HL-60 (cell line): ENCODE measurements around the gene ARHGEF7.

Experiments
- GABPA ChIP-seq: IDR thresholded peaks from 2 replicates; pipeline ENCODE4 v1.6.1; 2012; ENCODE audit warnings: low read depth
- TF ChIP-seq, protein P1 (sequence below): IDR thresholded peaks from one replicate; pipeline ENCODE4 v1.5.1; 2011; ENCODE audit warnings: low read length, control low read depth, inconsistent platforms; ENCODE audit not compliant: insufficient read depth

DNA sequence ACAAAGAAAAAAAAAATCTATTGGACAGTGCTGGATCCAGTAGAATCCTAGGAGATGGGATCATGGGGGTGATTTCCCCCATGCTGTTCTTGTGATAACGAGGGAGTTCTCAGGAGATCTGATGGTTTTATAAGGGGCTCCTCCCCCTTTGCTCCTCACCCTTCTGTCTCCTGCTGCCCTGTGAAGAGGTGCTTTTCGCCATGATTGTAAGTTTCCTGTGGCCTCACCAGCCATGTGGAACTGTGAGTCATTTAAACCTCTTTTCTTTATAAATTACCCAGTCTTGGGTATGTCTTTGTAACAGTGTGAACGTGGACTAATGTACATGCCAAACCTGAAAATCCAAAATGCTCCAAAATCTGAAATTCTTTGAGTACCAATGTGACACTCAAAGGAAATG is 45.5 kb downstream of the ARHGEF7 start:
- TF ChIP-seq, protein P1, sequence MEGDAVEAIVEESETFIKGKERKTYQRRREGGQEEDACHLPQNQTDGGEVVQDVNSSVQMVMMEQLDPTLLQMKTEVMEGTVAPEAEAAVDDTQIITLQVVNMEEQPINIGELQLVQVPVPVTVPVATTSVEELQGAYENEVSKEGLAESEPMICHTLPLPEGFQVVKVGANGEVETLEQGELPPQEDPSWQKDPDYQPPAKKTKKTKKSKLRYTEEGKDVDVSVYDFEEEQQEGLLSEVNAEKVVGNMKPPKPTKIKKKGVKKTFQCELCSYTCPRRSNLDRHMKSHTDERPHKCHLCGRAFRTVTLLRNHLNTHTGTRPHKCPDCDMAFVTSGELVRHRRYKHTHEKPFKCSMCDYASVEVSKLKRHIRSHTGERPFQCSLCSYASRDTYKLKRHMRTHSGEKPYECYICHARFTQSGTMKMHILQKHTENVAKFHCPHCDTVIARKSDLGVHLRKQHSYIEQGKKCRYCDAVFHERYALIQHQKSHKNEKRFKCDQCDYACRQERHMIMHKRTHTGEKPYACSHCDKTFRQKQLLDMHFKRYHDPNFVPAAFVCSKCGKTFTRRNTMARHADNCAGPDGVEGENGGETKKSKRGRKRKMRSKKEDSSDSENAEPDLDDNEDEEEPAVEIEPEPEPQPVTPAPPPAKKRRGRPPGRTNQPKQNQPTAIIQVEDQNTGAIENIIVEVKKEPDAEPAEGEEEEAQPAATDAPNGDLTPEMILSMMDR, result no peak
- TF ChIP-seq GABPA, result no peak
